LoVo (cell line): Measurements from ENCODE around the gene ZNF503.
A peak's percentile ranks its signal among the peaks of the same experiment; 100 is the strongest.

Experiments
- DNase-seq: peaks from one replicate; pipeline ENCODE4 v3.0.0-alpha.2; 2016; ENCODE audit warnings: low spot score

The ZNF503 gene, protein sequence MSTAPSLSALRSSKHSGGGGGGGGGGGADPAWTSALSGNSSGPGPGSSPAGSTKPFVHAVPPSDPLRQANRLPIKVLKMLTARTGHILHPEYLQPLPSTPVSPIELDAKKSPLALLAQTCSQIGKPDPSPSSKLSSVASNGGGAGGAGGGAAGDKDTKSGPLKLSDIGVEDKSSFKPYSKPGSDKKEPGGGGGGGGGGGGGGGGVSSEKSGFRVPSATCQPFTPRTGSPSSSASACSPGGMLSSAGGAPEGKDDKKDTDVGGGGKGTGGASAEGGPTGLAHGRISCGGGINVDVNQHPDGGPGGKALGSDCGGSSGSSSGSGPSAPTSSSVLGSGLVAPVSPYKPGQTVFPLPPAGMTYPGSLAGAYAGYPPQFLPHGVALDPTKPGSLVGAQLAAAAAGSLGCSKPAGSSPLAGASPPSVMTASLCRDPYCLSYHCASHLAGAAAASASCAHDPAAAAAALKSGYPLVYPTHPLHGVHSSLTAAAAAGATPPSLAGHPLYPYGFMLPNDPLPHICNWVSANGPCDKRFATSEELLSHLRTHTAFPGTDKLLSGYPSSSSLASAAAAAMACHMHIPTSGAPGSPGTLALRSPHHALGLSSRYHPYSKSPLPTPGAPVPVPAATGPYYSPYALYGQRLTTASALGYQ

DNA sequence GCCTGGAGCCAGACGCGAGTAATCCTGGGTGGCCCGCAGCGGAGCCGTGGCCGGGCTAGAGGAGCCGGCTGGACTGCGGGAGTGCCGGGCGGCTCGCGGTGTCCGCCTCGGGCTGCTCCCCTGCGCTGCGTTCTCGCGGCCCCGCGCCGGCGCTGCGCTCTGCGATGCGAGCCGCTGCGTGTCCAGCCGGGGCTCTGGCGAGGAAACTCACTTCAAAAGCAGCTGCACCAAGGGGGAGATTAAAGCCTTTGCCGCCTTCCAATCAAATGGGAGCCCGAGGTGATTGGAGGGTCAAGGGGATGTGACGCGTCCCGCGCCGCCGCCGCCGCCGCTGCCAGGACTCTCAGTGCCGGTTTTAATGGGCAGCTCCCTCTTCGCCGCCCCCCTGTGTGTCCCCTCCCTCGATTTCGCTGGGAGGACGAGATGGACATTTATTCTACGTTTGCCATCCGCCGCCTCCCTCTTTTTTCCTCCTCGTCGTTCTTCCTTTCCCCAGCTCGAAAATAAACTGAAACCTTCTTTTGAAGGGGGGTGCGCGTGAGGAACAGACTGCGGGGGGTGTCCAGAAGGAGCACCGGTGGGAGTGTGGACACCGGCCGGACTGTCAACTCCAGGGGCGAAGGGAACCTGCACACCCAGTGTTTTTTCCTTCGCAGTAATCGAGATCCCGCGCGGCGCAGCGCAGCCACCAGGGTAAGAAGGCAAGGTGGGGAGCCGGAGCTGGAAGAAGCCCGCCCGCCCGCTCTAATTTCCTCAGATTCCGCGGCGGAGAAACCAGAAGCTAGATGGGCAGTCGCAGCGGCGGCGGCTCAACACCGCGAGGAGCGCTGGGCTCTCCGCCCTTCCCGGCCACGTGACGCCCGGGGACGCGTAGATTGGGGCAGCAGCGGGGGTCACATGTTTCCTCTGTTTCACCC, at the start of gene ZNF503:
ZNF503 (minus strand) TSS at position 196 of the 917 bp plus-strand sequence. CDS start 345 bp downstream, outside the sequence.
- peak; percentile 91 for DNase-seq

DNA sequence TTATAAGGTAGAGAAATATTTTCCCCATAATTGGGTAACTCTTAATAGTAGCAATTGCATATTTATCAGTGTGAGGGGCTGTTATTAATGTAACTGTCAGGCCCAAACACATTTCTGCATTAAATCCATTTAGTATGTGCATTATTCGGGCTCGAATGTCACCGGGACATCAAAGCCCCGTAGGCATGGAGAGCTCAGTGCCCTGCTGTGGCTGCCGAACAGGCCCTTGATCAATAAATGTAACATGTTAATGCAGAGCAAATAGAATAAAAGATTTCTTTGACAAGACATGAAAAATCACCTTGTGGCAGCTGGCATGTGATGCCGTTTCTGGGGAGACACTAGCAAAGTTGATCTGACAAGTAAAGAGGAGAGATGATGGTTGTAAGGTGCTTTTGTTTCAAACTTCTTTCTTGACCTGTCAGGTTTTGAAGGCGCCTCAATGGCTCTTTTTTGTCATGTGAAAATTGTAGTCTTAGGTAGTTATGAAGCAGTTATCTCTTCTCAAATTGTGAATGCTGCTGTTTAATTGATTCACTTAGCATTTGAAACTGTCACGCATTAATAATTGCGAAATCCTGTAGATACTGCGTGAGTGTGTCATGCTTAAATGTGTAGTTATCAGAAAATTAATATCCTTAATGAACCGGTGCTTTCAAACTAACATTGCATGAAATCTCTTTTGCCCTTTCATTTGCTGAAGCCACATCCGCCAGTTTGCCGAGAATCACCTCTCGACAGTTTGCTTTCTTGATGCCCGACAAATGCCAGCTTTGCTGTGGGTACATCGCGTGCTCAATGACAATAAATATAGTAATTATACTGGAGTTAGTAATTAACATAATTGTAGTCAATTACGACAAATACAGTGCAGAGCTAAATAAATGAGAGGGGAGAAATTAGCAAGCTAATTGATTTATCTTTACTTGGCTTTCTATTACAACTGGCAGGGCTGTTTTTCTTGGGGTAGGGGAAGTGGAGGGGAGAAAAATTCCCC, 49.4 kb upstream of the ZNF503 start:
- DNase-seq = no peak

DNA sequence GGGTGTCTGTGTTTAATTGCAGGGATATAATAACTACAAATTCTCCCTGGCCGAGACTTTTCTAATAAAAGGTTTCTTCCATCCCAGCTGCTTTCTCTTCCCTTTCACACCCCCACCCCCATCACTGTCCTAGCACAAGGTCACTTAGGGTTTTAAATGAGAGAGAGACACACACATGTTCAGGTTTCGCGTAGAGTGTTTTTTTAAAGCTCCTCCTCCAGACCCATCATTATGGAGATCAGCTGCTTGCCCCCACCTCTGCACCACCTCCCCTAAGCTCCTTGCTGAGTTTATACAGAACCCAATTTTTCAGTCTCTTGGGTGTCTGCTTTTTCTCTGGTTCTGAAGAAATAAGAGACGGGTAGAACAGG, 48.5 kb upstream of the ZNF503 start:
- DNase-seq = no peak

DNA sequence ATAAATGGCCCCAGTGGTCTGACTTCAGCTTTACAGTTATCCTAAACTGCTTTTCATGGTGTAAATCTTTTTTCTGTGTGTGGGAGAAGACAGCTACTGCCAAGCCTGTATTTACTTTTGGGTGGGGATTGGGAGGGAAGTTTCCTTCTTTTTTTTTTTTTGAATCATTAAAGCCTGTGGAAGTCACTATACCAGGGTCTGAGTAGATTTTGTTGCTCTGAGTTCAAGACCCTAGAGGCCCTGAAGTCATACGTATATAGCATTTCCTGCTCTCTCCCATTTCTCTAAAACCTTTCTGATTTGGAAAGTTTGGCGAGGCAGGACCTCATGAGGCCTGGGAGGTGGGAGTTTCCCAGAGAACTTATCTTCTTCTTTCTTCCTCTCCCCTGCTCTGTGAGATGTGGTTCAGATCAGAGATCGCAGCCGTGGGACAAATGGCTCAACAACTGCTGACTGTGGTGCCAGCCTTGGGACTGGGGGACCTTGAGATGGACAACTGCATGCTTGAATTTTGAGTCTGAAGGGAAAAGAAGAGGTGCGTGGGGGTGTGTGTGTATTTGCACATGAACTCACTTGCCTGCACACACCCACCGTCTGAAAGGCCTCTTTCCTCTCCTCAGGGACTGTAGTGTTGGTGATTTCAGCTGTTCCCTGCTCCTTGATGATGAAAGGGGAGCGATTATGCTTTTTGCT, 48.0 kb upstream of the ZNF503 start:
- DNase-seq = no peak

DNA sequence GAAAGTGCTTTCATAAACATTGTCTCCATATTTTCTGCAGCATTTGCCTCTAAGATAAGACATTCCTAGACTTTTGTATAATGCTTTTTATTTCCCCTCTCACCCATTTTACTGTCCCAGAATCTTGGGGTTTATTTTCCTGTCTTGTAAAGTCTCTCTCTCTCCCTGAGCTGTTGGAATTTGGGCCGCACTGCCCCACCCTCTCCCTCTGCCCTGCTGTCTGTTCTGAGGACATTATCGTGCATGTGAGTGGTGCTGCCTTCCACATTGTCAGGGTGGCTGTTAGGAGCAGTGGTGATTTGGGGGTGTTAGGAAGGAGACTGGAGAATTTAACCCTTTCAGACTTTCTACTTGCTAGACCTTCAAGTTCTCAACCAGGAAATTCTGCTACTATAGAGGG, 46.6 kb upstream of the ZNF503 start:
- DNase-seq = no peak

DNA sequence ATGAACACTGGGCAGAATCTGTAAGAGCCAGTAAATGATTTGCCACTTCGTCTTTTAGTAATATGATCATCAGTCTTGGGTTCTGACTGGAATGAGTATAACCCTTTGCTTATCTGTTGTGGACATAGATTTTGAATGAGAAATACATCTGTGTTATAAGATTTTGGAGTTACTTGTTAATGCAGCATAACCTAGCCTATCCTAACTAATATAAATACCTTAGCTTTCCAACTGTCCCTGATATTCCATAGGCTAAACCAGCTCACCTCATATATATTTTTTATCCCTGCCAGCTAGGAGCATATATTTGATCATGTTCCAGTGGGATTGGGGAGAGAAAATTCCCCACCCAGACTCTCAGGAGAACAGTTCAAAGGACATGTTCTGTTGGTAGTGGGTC, 44.9 kb upstream of the ZNF503 start:
- DNase-seq = no peak

DNA sequence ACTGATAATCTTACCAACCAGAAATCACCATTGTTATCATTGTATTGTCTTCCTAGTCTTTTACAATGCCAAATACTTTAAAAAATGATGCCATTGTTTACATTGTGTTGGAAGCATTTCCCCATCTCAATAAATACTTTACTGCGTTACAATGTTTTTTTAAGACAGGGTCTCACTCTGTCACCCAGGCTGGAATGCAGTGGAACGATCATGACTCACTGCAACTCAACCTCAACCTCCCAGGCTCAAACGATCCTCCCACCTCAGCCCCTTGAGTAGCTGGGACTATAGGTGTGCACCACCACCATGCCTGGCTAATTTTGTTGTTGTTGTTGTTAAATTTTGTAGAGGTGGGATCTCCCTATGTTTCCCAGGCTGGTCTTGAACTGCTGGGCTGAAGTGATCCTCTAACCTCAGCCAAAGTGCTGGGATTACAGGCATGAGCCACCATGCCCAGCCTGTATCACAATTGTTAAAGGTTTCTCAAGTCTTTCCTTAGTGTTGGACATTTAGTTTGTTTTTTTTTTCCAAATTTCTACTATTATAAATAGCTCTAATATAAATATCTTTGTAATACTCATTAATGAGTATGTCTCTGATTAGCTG, 43.3 kb upstream of the ZNF503 start:
- DNase-seq = no peak

DNA sequence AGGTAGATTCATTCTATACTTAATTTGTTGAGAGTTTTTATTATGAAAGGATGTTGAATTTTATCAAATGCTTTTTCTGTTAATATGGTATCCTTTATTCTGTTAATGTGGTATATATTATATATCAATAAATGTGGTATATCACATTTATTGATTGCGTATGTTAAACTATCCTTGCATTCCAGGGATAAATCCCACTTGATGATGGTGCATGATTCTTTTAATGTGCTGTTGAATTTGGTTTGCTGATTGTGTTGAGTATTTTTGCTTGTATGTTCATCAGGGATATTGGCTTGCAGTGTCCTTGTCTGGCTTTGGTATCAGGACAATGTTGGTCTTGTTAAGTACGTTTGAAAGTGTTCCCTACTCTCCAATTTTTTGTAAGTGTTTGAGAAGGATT, 41.8 kb upstream of the ZNF503 start:
- no peak for DNase-seq

DNA sequence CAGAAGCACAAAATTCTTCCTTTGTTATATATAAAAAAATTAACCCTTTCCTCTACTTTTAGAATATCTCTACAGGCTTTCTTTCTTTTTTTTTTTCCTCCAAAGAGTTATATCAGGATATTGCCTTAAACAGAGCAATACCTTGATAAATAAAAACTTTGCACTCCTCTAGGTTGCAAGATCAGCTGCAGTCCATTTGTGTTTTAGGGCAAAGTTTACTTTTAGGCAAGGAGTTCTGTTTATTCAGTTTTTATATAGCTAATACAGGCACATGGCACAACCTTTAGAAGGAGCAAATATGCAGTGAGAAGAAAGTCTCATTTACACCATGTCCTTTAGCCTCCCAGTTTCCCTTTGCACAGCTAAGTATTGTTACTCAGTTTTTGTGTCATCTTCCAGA, 40.1 kb upstream of the ZNF503 start:
- no peak for DNase-seq

DNA sequence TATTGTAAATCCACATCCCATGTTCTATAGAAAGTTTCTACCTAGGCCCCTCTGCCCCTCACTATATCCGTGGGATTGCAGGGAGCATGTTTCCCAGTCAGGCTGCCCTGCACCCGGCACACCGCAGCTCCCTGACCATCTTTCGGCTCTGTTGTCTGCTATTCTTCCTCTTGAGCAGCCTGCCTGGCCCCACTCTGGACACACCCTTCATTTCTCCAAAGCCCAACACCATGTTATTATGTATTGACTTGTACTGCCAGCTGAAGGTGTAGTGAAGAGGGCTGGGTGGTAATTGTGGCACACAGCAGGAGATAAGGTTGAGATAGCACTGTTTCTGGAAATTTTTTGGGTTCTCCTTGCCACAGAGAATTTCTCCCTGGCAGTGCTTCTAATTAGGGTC, 39.6 kb upstream of the ZNF503 start:
- DNase-seq = no peak

DNA sequence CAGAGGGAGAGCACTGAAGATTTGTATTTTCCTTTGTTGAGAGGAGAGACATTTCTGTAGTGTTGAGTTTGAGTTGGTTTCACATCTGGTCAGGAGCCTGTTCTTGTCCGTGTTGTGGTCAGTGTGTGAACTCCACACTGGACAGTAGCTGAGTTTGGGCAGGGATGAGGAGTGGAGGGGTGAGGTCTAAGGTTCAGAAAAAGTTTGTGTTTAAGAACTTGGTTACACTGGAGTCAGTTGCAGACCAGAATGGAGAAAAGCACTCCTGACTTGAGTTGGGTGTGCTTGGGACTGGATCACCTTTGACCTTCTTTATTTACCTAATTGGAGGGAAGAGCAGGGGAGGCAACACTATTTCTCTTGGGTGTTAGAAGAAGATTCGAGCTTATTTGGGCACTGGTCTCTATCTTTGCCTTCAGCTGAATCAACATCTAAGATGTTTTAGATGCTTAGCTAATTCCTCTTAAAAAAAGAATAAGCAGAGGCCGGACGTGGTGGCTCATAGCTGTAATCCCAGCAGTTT, 38.8 kb upstream of the ZNF503 start:
- DNase-seq = no peak

DNA sequence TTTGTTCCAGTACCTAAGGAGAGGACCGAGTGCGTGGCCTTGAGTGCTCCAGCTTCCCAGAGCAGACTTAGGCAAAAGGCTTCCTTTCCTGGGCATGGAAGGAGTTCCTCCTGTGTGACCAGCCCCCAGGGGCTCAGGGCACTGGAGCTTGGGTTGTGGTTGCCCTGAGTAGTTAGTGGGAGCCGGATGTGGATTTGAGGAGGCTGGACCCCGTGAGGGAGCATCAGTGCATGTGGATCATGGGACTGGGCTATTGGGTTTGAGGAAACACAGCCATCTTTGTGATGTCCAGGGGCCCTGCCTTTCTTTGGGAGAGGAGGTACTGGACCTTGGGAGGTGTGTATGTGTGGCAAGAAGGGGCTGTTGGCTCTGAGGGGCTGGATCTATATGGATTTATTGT, 38.2 kb upstream of the ZNF503 start:
- DNase-seq = no peak

DNA sequence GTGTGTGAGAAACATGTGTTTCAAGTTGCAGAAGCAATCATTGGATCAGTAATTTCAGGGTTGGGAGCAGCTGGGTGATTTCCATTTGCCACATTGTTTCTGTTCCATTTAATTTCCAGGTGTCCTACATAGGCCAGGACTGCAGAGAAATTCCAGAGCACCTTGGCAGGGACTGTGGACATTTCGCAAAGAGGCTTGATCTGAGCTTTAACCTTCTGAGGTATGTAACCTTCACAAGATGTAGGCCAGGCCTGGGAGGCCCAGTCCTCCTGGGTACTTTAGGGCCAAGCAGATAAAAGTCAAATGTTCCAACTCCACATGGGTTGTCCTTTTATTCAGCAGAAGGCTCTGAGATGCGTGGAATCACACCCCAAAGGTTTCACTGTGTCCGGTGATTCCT, 36.7 kb upstream of the ZNF503 start:
- DNase-seq = no peak

DNA sequence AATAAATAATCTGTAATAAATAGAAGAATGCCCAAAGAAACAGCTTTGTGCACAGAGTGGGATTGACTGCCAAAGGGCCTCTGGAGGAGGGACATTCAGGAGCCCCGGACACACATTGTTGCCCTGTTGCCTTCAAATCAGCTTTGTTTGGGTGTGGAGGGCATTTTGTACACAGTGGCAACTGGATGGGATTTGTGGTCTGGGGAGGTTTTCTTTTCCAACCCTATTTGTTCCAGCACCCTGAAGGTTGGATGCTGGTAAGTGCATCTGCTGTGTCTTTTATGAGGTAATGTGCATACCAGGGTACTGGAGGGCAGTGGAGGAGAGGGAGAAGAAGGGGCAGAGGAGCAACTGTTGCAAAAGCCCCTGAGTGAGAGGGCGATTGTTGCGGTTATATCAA, 36.1 kb upstream of the ZNF503 start:
- DNase-seq = no peak

DNA sequence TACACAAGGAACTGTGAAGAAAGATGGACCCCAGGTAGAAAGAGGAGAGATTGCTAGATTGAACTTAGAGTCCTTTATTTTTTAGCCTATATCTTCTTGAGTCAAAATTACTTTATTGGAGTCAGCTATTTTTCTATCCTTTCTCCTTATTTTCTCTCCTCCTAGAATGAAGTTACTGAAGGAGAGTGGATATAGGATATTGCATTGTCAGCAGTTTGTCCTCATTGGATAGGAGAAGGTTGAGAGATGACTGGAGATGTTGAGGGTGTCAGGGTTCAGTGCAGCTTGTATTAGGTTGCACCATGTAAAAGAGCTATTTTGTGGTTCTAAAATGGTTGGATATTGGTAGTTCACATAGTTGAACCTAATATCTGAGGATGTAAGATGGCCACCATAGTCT, 35.3 kb upstream of the ZNF503 start:
- no peak for DNase-seq

DNA sequence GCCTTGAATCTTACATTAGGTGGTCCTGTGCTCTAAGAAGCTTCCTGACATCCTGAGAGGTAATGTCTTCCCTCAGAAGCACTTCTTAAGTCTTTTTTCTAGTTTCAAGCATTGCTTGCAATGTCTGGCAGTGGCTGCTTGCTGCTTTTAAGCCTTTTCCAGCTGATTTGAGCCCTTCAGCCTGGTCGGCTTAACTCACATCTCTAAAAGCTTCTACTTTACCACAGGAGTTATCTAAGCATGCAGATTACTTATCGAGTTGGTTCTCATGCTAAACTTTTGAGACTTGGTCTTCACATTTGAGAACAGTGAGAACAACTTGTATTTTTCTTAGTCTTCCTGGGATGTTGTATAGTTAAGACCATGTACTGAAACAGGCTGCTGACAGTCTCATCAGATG, 33.7 kb upstream of the ZNF503 start:
- DNase-seq = no peak

DNA sequence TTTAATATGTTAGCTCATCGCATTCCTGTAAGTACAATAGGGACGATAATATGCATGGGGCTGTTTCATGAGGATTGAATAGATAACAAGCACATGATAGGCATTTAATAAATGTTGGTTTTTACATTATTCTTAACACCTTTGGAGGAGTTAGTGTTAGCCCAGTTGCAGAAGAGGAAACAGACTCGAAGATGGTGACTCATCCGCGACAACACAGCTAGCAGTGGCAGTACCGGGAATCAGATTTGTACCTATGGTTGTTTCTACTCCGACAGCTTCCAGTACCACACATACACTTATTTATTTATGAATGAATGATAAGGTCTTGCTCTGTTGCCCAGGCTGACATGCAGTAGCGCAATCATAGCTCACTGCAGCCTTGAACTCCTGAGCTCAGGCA, 32.7 kb upstream of the ZNF503 start:
- no peak for DNase-seq

DNA sequence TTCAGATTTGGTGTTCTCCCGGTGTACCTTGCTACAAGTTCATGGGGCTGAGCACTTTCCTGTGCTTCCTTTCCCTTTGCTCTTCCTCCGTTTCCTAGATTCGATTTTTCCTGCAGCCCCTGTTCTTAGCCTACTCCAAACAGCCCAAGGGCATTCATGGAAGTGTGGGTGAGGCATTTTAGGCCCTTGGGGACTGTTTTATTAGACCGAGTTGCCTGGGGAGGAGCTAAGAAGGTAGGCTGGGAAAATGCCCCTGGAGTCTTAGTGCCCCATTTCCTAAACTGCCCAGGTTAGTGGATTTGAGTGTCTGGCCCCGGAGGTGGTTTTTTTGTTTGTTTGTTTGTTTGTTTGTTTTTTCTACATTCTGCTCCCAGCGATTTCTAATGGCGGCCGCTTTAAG, 31.7 kb upstream of the ZNF503 start:
- DNase-seq = no peak

DNA sequence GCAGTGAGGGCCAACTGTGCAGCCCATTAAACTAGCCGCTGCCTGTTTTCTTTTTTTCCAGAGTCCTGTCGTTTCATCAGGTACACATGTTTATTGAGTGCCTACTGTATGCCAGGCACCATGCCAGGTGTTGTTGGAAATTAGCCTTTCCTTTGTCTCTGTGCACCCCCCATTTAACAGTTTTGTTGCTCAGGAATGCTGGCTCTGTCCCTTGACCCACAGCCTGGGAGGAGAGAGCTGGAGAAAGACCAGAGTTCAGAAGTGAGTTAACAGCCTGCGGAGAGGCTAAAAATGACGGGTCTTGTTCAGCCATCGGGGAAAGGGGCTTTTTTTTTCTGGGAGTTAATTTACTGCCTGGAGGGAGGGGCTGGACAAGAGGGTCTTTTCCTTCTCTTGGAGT, 31.2 kb upstream of the ZNF503 start:
- DNase-seq = no peak

DNA sequence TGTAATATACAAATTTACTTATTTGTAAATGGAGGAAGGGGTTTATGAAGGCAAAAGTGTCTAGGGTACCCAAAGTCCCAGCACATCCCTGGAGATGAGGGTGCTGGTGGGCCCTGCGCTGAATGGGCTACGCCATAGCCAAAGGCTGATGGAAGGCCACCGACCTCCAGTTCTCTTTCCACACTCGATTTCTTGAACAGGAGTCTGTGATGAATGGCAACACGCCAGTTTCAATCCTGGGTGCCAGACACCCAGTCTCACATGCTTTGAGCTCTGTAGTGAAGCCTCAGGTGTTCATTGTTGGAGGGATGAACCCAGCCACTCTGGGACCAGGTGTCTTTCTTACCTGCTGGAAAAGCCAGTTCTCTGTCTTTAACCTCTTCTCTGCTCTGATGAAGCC, 30.6 kb upstream of the ZNF503 start:
- no peak for DNase-seq
